Measurements from ENCODE around the gene IL20RA. TPM values are rescaled to one million over a fixed set of nuclear protein-coding genes. Genes with fewer than 3 reads are reported as not detected.

The IL20RA gene
- total and polyA plus RNA-seq, 2 donors (not counting 3 experiments of a cell fraction or from before 2014, with no cell fraction given): not detected

GRCh38 chr6:137070303-137070702 is 25.5 kb upstream of the IL20RA start:
- ChIA-PET POLR2A (no interaction called here), CTCF (no interaction called here)
- H3K36me3 ChIP-seq (ENCODE audit: control insufficient read depth in 2 of 2, extremely low read depth in 1 of 2, insufficient read depth in 2 of 2, low read length in 2 of 2): no peaks in the 10 kb centered on the region
- no peaks in the 10 kb centered on the region for H4K20me1 ChIP-seq (replicated peaks; ENCODE audit: control insufficient read depth, extremely low read depth, insufficient read depth, low read length)
- dilution Hi-C loops (cut with MboI; ENCODE audit: extremely low pct_ligation_motif_present, low sequenced_read_pairs): no loop called here
- H3K27me3 ChIP-seq (ENCODE audit: control insufficient read depth in 2 of 2, insufficient read depth in 2 of 2, low read length in 2 of 2): no peaks in the 10 kb centered on the region
- intact Hi-C loops (cut with micrococcal nuclease): no loop called here
- H3K79me2 ChIP-seq (ENCODE audit: control insufficient read depth, insufficient read depth, low read length): no peaks in the 10 kb centered on the region
- no peak overlapping the region for H3K4me2 ChIP-seq (ENCODE audit: insufficient read depth, low read length)
- no peaks in the 10 kb centered on the region for H3K4me1 ChIP-seq (ENCODE audit: control insufficient read depth, extremely low read depth, insufficient read depth, low read length)
- H3K9ac ChIP-seq (replicated peaks; ENCODE audit: extremely low read depth, insufficient read depth, low read length): no peak overlapping the region
- BruUV-seq (replicated peaks): no TSS peak
- H3K27ac ChIP-seq (ENCODE audit: insufficient read depth, low read depth, low read length): no peak overlapping the region
- TF ChIP-seq FOS (IDR thresholded peaks at IDR 0.05; ENCODE audit: borderline replicate concordance, insufficient read depth, low read length) (no peak), POLR2AphosphoS5 (IDR thresholded peaks at IDR 0.05; ENCODE audit: insufficient read depth, low read depth, low read length) (no peak), CTCF (IDR thresholded peaks at IDR 0.05; ENCODE audit: extremely low read depth in 1 of 2, insufficient read depth in 1 of 2, low read depth in 1 of 2, low read length in 2 of 2) (no peak), JUN (IDR thresholded peaks at IDR 0.05; ENCODE audit: borderline replicate concordance, insufficient read depth, insufficient read length, low read depth) (no peak), POLR2A (IDR thresholded peaks at IDR 0.05; ENCODE audit: low read depth, low read length) (no peak), EZH2 (IDR thresholded peaks at IDR 0.05; ENCODE audit: borderline replicate concordance, low read depth, low read length, severe bottlenecking) (no peak), GATA2 (IDR thresholded peaks at IDR 0.05; ENCODE audit: insufficient read depth, insufficient read length, low read depth, low read length) (no peak), MAX (IDR thresholded peaks at IDR 0.05; ENCODE audit: insufficient read depth, insufficient read length) (no peak), MYC (IDR thresholded peaks at IDR 0.05; ENCODE audit: low read depth, low read length) (no peak)
- no peaks in the 10 kb centered on the region for H3K9me3 ChIP-seq (replicated peaks; ENCODE audit: control insufficient read depth, insufficient read depth, low read length)
- H2AFZ ChIP-seq (ENCODE audit: low read depth, low read length): no peak overlapping the region
- H3K9me1 ChIP-seq (replicated peaks; ENCODE audit: control insufficient read depth, extremely low read depth, insufficient read depth, low read length): no peaks in the 10 kb centered on the region
- no peak for DNase-seq (ENCODE audit: low read depth, low spot score)
- FAIRE-seq: no peak
- no peak overlapping the region for H3K4me3 ChIP-seq (replicated peaks in 1 of 3; ENCODE audit: insufficient read depth in 1 of 3, low read depth in 1 of 3, low read length in 3 of 3)

All from endothelial cell of umbilical vein (primary cell).